LNCAP (cell line): ENCODE data around the gene UNC5C.

Experiments
- TF ChIP-seq, protein P1 (sequence below): fragments of 450-650 bp; IDR thresholded peaks from 2 replicates; pipeline ENCODE4 v1.5.1; 2017; ENCODE audit warnings: mild to moderate bottlenecking

The UNC5C gene

GRCh38 chr4:95170176-95170575 is 378.6 kb downstream of the UNC5C start:
- TF ChIP-seq, protein P1, sequence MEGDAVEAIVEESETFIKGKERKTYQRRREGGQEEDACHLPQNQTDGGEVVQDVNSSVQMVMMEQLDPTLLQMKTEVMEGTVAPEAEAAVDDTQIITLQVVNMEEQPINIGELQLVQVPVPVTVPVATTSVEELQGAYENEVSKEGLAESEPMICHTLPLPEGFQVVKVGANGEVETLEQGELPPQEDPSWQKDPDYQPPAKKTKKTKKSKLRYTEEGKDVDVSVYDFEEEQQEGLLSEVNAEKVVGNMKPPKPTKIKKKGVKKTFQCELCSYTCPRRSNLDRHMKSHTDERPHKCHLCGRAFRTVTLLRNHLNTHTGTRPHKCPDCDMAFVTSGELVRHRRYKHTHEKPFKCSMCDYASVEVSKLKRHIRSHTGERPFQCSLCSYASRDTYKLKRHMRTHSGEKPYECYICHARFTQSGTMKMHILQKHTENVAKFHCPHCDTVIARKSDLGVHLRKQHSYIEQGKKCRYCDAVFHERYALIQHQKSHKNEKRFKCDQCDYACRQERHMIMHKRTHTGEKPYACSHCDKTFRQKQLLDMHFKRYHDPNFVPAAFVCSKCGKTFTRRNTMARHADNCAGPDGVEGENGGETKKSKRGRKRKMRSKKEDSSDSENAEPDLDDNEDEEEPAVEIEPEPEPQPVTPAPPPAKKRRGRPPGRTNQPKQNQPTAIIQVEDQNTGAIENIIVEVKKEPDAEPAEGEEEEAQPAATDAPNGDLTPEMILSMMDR, result no peak

DNA sequence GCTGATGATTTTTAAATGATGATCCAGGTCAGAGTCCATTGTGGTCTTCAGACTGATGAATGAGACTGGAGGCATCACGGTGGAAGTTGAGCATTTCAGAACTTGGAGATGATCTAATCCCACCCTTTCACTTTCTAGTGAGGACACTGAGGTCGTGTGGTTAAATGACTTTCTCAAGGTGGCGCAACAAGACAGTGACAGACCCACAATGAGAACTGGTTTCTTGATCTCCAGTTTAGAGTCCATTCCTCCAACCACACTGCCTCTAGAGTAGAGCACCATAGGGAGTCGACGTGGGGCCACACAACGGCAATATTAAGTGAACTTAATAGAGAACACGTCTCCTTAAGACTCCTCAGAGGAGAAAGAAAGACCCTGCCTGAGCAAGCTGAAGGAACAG is 381.0 kb downstream of the UNC5C start:
- TF ChIP-seq, protein P1, result no peak; the same call in 1 of the 2 replicates

GRCh38 chr4:95165926-95166524 is 382.7 kb downstream of the UNC5C start:
- TF ChIP-seq, protein P1, result peak; percentile 66

- TF ChIP-seq, protein P1, result no peak
Observed at GRCh38 chr4:95162867-95163266, 385.9 kb downstream of the UNC5C start.

GRCh38 chr4:95161781-95162469 is 386.8 kb downstream of the UNC5C start:
- TF ChIP-seq, protein P1, result no peak

DNA sequence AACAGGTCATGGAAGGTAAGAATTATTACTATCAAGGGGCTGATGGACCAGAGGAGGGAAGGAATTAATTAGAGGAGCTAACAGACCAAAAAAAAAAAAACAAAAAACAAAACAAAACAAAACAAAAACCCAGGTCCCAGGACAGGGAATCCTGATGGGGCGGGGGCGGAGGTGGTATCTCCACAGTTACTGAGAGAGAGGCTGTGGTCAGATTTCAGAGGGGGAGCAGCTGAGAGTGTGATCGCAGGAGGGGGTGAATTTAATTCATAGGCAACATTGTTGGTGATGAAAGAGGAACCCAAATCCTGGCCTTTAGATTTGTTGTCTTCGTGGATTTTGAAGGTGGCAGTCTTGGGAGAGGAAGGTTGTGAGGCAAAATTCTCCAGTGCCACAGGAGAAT is 389.4 kb downstream of the UNC5C start:
- TF ChIP-seq, protein P1, result no peak

GRCh38 chr4:95158626-95159025 is 390.1 kb downstream of the UNC5C start:
- TF ChIP-seq, protein P1, result no peak
